Measurements from ENCODE around the gene USP47.

The USP47 gene

DNA sequence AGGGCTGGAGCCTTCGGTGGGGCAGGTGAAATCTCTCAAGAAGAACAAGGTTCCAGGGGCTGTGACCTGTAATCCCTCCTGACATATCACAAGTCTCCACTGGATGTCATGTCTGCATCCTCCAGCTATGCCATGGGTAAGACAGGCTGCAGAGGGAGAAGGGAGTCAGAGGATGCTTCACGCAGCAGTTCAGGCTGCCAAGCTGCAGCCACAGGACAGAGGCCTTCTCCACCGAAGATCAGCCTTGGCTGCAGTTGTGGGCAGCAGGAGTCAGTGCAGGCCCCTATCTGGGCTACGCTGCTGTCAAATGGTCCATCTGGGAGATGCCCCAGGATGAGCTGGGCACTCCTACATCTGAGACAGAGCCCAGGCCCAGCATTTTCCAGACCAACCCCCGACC lies 141.7 kb downstream of the USP47 start:
- no peak for DNase-seq

DNA sequence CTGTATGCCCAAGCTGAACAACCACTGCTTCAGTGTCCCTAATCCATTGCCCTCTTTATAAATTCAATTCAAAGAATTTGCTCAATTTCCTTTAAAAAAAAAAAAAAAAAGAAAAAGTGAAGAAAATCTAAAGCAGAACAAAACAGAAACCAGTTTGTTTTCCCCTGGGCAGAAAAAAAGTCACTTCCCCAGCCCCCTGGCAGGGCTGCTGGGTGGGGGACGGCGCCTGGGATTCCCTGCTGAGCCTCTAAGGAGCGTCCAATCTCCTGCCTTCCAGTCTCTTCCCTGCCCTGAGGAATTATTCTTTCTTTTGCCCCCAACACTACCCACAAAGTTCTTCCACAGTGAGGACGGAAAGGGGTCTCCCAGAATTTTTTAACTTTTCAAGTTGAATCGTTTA lies 142.8 kb downstream of the USP47 start:
- DNase-seq: no peak

DNA sequence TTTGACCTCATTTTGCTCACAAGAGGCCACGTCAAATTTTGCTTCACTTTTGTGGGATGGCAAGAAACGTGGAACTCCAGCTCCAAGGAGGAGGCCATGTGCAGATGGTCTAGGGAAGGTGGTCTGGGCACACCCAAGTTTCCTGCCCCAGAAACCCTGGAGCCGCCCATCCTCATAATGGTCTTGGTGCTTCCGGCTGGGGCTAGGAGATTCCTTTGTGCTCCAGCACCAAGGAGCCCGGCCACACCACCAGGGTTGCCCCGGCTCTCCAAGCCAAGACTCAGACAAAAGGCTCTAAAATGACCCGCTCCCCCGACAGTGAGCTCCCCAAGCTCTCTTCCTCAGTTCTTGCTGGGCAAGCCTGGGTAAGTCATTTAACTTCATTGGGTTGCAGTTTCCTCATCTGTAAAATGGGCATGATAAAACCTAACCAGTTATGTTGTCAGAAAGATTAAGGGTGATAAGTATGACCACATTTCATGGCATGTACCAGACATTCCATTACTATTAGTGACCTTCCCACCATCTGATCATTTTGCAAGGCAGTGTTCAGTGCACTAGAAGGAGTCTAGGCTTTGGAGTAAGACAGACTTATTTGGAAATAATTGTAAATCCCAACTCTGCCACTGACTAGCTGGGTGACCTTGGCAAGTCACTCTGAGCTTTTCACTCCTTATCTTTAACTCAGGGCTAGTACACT lies 143.4 kb downstream of the USP47 start:
- no peak for DNase-seq

DNA sequence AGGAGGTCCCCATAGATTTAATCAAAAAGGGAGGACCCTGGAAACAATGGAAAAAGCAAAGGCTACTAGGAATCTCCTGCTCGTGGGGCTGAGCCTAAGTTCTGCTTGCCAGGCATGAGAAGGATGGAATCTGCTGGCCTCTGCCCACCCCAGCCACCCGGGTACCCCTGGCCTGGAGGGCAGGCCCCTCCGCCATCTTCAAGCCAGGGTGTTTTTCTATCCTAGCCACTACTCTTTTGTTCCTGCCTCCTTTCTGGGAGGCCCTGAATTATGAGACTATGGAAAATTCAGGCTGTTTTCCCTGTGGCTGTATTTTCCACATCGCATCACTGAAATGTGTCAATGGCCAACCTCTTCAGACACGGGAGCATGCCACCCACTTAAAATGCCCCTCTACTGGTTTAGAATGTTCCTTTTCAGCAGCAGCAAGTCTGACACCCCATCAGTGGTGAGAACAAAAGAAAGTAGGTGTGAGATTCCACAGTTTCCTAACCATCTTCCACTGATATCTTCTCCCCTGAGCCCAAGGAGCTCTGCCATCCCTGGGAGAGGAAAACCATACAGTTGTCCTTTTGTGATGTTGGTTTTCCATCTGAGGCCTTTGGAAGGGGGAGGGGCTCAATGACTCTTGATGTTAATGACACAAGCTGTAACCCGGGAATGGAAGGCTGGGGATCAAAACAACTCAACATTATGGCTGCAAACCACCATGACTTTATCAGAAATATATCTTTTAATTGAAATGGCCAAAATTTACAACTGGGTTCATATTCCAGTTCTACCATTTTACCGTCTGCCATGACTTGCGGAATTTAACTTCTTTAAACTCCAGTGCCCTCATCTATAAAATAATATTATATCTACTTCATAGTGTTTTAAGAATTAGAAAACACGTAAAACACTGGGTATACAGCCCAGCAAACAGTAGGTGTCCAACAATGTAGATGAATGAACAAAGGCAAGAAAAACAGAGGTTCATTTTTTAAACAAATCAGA lies 144.5 kb downstream of the USP47 start:
- DNase-seq: no peak

DNA sequence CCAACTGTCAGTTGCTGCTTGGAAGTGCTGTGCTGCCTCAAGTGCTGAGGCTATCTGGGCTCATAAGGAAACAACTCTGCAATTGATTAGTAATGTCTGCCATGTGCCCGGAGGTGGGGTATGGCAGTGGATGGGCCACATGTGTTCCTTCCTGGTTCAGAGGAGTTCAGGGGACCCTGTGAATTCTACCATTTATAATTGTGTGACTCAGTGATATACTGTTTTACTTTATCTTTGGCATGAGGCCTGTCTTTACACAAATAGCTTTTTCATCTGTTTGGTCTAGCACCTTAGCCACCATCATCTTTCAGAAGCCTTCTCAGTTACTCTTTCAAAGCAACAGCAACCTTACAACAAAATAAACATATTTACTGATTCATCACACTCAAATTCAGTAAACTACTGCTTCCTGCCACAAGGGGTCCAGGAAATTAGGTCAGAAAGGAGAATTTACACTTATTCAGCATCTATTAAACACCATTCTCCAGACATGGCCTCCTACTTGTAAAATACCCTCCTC lies 145.8 kb downstream of the USP47 start:
- no peak for DNase-seq

DNA sequence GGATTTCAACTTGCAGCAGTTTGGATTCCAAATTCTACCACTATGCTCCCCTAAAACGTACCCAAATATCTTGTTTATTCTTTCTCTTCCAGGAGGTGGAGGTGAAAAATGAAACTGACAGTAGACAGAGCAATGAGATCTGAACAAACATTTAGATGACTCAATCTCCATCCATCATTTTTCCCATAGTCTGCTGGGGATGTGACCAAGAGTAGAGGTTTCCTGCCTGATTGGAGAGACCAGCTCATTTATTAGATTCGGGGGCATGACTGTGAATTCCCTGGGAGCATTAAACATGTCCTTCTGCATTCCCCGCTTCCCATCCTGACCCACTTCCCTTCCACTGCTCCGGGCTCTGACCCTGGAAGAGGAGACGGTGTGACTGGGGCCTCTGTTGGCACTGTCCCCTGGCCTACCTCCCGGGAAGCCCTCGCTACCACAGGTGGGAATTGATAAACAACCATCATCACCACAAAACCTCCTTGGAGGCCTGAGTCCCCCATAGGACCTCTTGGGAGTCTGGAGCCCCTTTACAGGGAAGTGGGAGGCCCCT lies 146.4 kb downstream of the USP47 start:
- DNase-seq: no peak

DNA sequence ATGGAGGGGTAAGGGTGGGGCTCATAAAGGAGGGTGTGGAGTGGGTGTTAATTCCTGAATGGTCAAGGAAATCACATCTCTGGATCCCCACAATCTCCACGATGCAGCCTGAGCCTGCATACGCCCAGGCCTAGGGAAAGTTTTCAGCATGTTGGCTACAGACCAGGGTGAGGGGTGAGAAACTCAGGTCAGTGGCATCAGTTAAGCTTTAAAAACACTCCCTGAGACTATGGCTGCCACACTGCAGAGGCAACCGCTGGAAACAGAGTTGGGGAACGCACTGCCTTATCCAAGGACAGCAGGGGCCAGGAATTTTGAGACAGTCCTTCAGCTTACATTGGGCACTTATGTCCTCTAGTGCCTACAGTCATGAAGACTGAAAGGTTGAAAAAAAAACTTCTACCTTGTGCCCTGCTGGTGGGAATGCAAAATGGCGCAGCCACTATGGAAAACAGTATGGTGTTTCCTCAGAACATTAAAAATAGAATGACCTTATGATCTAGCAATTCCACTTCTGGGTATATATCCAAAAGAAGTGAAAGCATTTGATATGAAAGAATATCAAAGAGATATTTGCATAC lies 147.0 kb downstream of the USP47 start:
- no peak for DNase-seq

DNA sequence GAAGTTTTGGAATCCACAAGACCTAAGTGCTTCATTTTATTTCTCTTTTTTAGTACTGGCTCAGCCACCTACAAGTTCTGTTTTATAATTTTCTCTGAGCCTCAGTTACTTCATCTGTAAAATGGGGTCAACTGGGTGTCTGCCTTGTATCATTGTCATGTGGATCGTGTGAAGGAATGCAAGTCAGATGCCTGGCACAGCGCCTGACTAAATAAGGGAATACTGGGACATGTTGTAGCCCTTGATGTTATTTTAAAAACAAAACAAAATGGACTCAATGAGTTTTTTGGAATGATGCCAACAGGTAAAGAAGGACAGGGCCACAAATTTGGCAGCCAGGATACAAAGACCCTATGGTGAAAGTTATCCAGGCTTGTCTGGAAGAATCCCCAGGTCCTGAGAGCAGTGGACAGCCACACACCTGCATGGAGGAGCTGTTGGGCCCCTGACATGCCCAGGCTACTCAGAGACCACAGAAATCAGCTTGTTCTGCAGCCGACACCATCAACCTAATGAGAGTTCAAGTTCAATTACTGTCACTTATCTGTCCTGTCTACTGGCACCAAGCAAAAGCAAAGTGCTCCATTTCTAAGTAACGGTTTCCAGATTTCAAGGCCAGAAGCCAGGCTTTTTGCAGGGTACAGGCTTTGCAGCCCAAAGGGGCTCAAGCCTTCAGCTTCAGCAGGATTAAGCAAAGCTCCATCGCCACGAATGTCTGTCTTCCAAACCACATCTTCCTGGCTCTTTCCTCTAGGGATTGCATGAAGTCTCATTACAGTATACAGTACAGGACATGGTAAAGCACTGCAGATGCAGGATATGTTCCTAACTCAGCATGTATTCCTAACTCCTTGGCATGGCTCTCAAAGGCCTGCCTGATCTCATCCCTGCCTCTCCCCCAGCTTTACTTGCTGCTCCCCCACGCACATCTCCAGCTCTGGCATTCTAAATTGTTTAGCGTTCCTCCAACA lies 148.3 kb downstream of the USP47 start:
- no peak for DNase-seq

DNA sequence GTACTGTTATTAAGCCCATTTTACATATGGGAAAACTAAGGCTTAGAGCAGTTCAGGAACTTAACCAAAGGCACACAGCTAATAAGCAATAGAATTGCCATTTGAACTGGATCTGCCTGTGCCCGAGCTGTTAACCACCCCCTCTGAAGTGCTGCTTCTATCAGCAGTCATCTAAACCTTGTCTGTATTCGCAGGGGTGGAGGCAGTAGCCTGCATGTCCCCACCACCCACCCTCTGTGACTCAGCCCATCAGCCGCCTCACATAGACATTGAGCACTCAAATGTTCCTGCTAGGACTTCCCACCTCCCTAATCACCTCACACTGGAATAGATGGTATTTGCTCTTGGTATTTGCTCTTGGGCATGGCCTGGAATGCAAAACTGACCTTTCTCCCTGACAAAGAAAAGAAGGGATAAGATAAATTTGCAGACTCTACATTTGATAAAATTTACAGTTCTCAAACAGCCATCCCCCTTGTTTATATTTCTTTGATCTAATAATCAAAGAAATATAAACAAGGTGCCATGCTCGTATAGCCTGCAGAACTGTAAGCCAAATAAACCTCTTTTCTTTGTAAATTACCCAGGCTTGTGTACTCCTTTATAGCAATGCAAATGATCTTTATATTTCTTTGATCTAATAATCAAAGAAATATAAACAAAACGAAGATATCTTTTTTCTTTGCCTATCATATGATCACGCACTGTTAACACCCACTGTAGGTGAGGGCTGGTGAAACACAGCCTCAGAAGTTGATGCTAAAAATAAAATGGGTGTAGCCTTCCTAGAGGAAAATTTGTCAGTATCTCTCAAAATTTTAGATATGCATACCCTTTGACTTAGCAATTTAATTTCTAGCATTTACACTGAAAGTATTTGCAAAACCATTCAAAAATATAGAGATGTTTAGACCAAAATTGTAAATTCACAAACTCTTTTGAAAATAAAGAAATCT lies 150.8 kb downstream of the USP47 start:
- DNase-seq: no peak

DNA sequence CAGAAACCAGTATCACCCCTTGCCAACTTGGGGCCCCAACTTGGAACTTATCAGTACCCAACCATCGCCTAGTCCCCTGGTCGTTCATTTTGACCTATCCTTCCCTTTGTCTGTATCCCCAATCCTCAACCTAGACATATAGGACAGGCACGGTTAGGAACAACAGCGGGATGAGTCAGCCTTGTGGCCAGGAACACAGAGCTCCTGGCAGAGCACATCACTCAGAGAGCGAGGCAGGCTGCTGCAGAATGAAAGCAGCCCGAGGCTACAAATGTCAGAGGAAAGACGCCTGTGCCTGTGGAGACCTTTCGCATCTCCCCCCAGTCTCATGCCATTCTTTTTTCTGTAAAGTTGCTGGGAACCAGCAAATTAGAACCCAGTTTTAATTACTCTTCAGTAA lies 152.1 kb downstream of the USP47 start:
- no peak for DNase-seq

DNA sequence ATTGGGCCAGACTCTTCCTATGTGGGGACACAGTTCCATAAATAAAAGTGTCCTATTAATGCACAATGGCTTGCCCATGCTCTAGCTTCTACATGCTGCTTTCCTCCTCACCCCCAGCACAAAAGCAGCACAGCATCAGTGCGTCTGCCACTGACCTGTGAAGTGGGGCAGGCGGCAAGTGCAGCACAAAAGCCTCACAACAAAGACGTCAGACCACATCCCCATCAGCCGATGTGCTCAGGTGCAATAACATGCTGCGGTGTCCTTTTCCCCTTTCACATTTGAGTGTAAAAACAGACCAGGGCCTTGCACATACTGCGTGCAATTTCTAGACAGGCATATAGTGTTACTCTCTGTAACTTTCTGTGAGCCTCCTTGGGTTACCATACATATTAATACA lies 153.8 kb downstream of the USP47 start:
- DNase-seq: no peak

DNA sequence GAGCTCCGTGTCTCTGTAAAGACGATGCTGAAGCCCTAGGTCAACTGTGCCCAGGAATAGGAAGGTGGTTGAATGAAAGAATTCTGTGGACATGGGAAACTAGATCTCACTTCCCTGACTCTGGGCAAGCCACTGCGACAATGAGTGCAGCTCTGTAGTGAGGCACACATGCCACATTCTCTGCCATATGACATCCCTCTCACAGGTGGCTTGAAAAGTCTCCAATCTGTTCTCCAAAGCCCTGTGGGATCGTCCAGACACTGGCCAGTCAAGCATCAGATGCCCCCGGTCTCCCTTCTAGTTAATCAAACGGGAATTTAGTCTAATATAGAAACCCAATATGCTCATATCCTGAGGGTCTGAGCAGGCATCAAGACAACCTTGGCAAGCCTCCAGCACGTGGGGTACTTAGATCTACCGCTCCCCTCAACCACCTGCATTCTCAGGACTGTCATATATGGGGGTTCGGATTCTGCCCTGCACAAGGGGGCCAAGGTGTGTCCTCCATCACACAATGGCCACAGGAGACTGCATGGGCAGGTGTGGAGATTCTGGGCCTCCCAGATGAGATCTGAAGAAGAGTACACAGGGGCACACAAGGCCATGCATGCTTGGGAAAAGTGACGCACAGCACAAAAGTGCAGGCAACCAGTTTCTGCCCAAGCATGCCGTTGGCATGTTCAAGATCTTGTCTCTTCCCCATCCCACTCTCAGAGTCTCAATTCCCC lies 154.7 kb downstream of the USP47 start:
- DNase-seq: no peak

DNA sequence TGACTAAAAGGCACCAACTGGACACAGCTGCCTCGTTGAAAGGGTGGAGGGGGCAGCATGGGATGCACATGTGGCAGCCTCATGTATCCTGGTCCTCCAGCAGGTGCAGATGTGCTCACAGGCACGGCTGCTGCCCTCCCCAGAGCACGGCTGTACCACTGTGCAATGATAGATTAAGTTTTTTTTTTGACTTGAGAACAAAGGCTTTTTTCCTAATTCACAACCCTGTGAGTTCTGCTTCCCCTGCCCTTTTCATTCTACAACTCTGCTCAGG lies 155.2 kb downstream of the USP47 start:
- DNase-seq: no peak

DNA sequence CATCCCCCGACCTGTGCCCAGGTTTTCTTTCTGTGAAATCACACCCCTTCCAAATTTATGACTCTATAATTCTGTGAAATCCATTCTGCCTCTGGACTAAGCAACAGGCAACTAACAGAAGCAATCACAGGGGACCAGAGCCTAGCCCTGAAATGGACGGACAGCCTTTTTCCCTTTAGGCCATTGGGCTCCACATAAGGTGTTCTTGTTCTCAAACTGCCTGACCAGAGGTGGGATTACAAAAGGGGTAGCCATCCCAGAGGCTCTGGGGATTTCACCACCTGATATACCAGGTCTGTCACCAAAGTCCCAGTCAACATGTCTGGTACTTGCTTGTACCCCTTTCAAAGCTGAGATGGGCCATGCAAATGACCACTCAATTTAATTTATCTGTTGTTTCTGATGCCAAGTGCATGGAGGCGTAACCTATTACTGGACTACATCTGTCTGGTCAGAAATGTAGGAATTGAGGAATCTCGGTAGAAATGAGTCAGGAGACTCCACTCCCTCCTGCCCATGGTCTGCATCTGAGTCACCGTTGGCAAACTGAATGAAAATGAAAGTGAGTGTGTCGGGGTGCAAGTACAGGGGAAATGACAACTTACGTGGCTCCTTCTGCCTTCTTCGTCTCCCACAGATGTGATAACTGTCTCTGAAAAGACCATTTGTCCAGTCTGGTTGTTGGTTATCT lies 156.5 kb downstream of the USP47 start:
- DNase-seq: no peak

DNA sequence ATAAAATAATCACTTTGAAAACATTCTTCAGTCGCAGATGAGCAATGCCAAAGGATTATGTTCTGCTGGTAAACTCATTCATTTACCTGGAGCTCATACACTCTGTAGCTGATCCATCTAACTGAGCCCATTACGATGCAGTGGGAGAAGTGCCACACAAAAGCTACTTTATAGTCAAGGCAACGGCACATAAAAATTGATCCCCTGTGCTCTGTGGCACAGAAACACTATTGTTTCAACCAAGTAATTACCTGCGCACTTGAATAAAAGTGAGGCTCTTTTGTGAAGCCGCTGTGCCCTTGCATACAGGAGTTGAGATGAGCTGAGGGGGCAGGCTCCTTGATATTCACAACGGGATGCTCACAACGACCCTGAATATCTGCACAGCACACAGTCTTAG lies 159.4 kb downstream of the USP47 start:
- DNase-seq: no peak

DNA sequence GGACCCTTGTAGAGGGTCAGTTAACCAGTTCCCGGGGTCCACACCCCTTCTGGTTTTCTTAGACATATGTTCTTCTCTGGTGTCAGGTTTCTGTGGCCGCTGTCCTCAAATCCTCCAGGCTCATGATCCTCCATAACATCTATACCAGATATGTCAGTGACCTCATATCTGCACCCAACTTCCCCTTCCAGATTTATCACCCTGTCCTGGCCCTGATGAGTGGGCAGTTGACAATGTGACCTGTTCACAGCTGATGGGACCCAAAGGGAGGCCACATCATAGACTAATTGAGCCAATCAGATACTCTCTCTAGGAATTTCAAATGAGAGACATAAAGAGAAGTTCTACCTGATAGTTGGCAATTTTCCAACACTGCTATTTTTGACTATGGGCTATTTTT lies 161.6 kb downstream of the USP47 start:
- DNase-seq: no peak

DNA sequence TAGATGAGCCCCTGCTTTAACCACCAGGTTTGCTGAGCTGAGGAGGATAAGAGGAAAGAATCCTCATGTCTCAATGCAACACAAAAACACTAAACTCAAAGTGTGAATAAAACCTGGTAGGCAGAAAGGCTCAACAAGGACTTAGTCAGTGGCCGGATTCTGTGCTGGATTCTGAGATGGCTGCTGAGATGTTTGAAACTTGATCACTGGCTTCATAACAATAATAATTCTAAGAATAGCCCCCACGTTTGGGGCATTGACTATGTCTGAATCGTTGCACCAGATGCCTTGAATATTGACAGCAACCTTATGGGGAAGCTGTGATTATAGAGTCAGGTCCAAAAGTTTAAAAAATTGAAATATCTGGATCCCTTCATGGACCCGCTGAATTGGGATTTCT lies 162.0 kb downstream of the USP47 start:
- no peak for DNase-seq

DNA sequence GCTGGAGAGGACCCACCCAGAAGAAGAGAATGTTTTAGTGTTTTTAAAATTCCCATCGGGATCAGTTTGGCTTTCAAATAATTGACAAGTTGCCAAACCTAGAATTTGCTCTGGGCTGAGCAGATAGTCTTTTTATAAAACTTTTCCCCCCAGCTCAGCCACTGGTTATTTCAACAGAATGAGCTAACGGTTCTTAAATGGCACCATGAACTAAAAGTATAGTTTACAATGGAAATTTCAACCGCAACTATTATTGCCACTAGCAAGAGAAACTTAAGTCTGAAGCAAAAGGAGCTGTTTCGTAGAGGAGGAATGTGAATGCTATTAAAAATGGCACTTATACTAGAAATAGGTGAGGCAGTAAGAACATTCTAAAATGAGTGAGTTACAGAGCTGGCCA lies 163.3 kb downstream of the USP47 start:
- DNase-seq: no peak

DNA sequence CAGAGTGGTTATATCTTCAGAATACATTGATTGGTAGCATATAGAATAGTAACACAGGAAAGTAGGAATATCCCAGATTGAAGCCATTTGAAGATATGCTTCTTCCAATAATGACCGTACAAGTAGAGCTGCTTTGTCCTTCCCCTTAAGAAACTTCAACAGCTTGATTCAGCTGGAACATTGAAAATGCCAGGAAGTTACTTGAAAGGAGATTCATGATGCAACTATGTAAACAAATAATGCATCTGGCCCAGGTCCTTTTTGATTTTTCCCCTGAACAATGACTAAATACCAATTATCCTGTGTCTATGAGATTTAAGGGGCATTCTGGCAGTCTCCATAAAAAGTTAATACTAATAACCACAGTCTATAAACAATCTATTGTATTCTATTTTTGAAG lies 163.7 kb downstream of the USP47 start:
- DNase-seq: no peak

Data from central memory CD4-positive, alpha-beta T cell (primary cell).